SK-N-SH treated with all-trans-retinoic acid at 6 μM for 48 hours (cell line): ENCODE data around the gene CACNB3.
"Not testable (repeated sequence)": the region's sequence is repeated elsewhere in the genome, so short reads cannot be mapped to it uniquely, and the experiment has no call there.

Source experiments
- ESRRG ChIP-seq: fragments of 250-450 bp; sonication (Bioruptor Pico); IDR thresholded peaks from 2 replicates; pipeline ENCODE4 v1.6.1; 2021; ENCODE audit warnings: mild to moderate bottlenecking
- ZC3H10 ChIP-seq: fragments of 250-450 bp; sonication (Bioruptor Pico); IDR thresholded peaks from 2 replicates; pipeline ENCODE4 v1.5.1; 2021; ENCODE audit warnings: mild to moderate bottlenecking, moderate library complexity
- TF ChIP-seq, protein P1 (sequence below): fragments of 250-450 bp; sonication (Bioruptor Pico); IDR thresholded peaks from 2 replicates; pipeline ENCODE4 v1.8.0; 2020; ENCODE audit warnings: mild to moderate bottlenecking, moderate library complexity, borderline replicate concordance

- TF ChIP-seq, protein P1, sequence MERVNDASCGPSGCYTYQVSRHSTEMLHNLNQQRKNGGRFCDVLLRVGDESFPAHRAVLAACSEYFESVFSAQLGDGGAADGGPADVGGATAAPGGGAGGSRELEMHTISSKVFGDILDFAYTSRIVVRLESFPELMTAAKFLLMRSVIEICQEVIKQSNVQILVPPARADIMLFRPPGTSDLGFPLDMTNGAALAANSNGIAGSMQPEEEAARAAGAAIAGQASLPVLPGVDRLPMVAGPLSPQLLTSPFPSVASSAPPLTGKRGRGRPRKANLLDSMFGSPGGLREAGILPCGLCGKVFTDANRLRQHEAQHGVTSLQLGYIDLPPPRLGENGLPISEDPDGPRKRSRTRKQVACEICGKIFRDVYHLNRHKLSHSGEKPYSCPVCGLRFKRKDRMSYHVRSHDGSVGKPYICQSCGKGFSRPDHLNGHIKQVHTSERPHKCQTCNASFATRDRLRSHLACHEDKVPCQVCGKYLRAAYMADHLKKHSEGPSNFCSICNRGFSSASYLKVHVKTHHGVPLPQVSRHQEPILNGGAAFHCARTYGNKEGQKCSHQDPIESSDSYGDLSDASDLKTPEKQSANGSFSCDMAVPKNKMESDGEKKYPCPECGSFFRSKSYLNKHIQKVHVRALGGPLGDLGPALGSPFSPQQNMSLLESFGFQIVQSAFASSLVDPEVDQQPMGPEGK = not testable (repeated sequence)
- not testable (repeated sequence) for TF ChIP-seq ZC3H10, ESRRG (CRISPR knock-in tag)
These were observed 55.2 kb downstream of the CACNB3 start for GRCh38 chr12:48873534-48873933.
